ENCODE data around the gene ADSS1.

Gene ADSS1

DNA sequence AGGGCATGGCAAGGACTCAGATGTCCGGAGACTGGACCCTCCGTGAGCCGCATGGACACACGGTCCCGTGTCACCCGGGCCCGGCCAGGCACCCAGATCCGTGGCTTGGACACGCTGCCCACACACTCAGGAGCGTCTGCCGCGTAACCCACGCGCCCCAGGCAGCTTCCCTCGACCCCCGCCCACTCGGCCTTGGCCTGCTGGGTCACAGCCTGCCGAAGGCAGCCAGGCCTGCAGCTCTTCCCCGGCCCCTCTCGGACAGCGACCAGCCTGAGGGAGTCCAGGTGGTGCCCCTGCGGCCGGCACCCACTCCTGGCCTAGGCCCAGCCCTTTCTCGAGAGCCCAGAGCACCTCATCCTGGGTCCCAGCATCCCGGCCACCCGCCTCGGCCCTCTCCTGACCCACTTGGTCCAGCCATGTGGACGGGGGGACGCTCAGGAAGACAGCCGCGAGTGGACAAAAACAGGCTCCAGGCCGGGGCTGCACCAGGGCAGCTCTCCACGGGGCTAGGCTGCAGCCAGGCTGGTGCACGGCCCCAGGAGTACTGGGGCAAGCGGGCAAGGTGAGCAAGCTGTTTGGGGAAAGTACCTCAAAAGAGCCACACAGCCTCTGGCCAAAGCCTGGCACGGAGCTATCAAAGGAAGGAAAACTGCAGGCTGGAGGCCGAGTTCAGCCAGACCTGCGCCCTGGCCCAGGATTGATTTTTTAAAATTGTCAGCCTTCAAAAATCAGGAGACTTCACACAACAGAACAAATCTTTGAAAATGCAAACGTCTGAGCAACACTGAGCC is 65.0 kb downstream of the ADSS1 start:
- FAIRE-seq: no peak
- no peak for DNase-seq (ENCODE audit: insufficient read length, low spot score)

DNA sequence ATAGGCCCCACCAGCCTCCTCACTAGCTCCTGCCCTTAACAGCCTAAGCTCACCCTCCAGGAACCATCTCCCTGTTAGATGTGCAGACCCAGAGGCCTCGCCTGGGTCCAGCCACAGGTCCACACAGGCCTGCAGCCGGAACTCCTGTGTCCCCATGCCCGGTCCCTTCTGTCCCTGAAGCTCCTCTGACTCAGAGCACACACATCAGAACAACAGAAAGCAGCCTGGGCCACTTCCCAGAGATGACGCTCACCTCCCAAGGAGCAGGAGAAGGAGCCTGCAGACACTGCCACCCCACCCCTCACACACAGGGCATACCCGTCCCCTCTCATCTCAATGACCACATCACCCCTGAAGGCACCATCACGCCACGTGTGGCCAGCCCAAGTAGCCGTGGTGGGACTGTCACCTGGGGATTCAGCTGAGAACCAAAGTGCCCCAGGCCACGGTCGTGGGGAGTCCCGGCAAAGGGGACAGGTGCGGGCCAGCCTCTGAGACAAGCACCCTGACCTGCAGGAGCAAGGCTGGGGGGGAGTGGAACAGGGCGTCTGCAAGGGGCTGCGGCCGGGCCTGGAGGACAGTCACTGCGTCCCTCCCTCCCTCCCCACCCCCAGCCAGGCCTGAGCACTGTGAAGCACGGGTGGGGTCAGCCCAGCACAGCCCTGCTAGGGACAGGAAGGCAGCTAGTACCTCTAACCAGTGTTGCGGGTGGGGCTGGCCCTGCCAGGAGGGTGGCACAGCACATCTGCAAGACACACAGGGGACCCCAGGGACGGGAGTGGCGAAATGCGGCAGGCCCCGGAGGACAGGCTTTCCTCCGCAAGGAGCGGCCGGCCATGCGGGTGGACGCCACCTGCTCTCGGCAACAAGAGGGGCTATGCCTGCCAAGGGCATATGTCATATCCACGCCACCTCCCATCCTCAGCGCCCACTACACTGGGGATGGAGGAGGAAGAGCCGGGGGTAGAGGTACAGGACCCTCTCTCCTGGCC is 66.0 kb downstream of the ADSS1 start:
- no peak for FAIRE-seq
- no peak for DNase-seq (ENCODE audit: insufficient read length, low spot score)

DNA sequence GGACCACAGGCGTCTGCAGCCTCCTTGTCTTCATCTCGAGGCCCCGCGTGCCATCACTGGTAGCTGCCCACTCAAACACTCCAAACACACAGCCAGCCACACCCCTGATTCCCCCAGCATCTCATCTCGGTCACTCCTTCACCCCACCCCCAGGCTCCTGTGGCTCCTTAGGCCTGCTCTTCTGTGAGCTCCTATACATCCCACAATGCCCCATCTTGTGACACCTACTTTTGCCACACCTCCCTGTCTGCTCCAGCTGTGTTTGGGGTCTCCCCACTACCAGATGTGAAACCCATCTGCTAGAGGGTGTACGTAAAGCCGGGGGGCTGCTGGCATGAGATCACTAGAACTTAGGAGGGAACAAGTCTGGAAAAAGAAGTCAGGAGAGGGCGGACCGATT is 67.4 kb downstream of the ADSS1 start:
- FAIRE-seq: no peak
- no peak for DNase-seq (ENCODE audit: insufficient read length, low spot score)

DNA sequence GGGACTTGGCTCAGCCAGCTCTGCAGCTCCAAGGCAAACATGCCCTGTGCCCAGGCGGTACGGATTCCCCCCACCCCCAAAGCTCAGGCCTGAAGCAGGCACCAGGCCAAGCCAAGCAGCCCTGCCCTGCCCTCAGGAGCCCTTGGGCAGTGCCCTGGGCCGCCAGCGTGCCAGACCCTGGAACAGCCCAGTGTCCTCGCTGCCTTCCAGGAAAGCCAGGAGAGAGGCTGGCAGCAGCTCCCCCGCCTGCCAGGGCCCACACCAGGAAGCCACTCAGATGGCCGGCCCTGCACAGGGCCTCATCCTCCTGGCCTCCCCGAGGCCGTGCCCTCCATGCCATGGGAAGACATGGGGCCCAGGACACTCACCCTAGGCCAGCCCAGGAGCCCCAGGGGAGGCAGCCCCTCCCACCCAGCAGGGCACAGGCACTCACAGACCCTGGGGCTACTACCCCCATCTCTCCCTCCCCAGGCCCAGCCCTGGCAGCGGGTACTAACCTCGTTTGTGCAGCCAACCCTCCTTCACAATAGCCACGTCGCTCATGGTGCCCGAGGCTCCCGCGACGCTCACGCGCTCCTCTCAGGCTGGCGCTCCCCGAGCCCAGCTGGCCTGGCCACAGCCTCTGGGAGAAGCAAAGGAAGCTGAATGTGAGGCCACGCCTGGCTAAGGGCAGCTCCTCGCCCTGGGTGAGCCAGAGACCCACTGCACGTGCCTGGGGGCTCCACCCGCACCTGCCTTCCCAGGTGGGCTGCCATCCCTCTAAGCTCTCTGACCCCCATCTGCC is 68.3 kb downstream of the ADSS1 start:
- DNase-seq (ENCODE audit: insufficient read length, low spot score): no peak
- no peak for FAIRE-seq

DNA sequence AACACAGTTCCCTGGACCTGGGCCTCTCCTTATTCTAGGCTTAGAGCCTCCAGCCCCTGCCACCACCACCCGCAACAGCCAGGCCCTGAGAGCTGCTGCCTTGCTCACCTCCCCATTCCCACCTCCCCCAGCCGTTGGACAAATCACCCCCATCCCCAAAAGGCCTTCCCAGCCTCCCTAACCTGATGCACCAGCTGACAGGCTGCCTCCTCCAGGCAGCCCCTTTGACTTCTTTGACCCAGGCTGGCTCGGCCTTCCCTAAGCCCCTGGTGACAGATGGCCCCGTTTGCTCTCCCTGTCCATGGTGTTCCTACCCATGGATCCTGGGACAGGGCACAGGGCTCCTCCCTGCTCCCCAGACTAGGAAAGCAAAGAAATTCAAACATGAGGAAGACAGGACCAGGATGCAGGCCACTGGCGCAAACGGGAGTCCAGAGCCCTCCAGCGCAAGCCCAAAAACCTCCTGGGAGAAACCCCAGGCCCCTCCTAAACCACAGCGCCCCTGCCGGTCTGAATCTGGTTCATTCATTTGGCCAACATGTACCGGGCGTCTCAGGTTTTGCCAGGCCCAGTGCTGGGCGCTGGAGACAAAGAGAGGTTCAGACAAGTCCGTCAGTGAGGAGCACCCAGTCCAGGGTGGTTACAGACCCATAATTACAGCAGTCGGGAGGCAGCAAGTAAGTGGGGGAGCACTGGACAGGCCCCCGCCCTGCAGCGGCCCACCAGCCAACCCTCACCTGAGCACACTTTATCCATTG is 69.1 kb downstream of the ADSS1 start:
- no peak for DNase-seq (ENCODE audit: insufficient read length, low spot score)
- FAIRE-seq: no peak

DNA sequence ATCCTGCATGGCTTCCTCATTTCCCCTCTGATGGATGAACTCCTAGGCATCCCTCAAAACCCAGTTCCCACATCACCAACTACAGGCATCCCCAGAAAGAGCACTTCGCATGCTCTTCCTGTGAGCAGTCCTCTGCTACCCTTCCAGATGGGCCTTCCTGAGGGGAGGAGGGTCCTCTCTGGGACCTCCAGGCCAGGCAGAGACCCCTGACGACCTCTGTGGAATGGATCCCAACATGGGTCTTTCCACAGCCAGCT is 69.6 kb downstream of the ADSS1 start:
- FAIRE-seq: no peak
- DNase-seq (ENCODE audit: insufficient read length, low spot score): no peak

GRCh38 chr14:104794099-104794498 is 70.1 kb downstream of the ADSS1 start:
- FAIRE-seq (peak; percentile 33), DNase-seq (ENCODE audit: insufficient read length, low spot score) (no peak)

GRCh38 chr14:104794631-104794992 is 70.6 kb downstream of the ADSS1 start:
- peak; percentile 57 for DNase-seq (ENCODE audit: insufficient read length, low spot score)
- no peak for FAIRE-seq

GRCh38 chr14:104794993-104795780 is 71.2 kb downstream of the ADSS1 start, which contains the start of gene AKT1:
AKT1 (minus strand) TSS chr14:104795748; CDS start chr14:104792643, 3,105 bp downstream.
- FAIRE-seq (no peak), DNase-seq (ENCODE audit: insufficient read length, low spot score) (no peak)

- no peak for FAIRE-seq
- DNase-seq (ENCODE audit: insufficient read length, low spot score): peak; percentile 57
These were observed 72.0 kb downstream of the ADSS1 start for GRCh38 chr14:104795781-104796686.

- FAIRE-seq: no peak
- no peak for DNase-seq (ENCODE audit: insufficient read length, low spot score)
These were observed 72.7 kb downstream of the ADSS1 start for GRCh38 chr14:104796687-104797081.

Measured in HTR-8/SVneo (cell line).